ENCODE measurements around the gene LRG1.

LRG1 gene

DNA sequence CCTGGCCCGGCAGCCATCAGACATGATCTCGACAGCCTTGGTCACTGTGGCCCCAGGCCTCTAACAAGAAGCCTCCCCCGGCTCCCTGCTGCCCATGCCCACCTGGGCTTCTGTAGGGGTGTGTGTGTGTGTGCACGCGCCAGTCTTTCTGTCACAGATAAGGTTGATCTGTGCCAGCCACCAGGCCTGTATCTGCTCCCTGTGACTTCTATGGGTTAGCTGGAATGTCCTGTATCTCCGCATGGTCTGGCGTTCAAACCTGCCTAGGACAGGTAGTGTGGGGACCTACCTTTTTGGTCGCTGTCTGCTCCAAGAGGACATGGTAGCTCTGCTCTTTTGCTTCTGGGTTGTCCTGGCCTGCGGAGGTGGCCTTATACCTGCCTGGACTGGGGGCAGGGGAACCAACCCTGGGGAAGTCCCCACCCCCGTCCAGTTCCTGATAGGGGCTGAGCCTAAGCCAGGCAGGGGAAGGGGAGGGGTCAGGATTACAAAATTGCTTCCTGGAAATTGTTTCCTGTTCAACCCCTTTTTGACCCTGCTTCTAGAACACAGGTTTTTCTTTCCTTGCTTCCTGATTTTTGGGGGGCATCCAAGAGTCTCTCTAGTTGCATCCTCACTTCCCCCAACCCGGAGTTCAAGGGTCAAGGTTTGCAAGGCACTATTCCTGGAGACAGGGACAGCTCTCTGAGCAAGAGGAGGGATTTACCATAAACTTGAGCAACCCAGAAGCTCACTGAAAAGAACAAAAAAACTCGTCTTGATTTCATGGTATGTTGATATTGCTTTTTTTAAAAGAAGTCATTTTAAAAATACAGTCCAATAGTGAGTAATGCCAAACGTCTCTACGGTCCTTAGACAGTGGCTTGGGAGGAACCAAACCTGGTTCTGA is at the start of gene LRG1:
TSS of gene LRG1 (minus strand) at position 344 of the 889 bp plus-strand sequence. CDS start at position 321, 23 bp downstream.
- no peak for DNase-seq (ENCODE audit: low spot score)

GRCh38 chr19:4588291-4588761 is 48.5 kb upstream of the LRG1 start:
- DNase-seq (ENCODE audit: low spot score) = no peak

DNA sequence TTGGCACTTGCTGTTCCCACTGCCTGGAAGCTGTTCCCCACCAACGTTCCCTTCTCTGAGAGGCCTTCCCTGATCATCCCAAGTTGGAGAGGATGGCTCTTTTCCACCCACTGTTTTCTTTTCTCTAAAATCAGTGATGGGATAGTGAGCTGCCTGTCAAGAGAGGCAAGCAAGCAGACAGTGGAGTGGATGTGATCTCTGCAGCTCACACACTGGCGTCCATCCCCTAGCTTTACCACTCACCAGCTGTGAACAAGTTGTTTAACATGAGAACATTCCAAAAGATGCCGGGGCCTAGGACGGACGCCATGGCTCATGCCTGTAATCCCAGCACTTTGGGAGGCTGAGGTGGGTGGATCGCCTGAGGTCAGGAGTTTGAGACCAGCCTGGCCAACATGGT is 47.7 kb upstream of the LRG1 start:
- no peak for DNase-seq (ENCODE audit: low spot score)

GRCh38 chr19:4586691-4587090 is 46.9 kb upstream of the LRG1 start:
- no peak for DNase-seq (ENCODE audit: low spot score)

DNA sequence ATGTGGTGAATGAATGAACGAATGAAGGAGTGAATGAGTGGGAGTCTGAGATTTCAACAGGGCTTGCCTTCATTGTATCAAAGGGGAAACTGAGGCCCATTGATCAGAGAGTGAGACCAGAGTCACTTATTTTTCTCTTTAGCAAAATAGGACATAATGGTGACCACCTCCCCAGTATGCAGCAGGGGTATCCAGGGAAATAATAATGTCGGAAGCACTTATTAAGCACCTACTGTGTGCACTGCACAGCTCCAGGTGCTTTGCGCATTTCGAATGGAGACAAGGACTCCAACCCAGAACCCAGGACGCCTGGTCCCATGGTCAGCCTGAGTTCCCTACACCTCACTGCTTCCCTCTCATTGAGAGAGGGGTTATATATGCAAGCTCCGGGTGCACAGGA is 46.4 kb upstream of the LRG1 start:
- DNase-seq (ENCODE audit: low spot score) = no peak

- DNase-seq (ENCODE audit: low spot score) = no peak
These were observed 45.7 kb upstream of the LRG1 start for GRCh38 chr19:4585556-4585955.

DNA sequence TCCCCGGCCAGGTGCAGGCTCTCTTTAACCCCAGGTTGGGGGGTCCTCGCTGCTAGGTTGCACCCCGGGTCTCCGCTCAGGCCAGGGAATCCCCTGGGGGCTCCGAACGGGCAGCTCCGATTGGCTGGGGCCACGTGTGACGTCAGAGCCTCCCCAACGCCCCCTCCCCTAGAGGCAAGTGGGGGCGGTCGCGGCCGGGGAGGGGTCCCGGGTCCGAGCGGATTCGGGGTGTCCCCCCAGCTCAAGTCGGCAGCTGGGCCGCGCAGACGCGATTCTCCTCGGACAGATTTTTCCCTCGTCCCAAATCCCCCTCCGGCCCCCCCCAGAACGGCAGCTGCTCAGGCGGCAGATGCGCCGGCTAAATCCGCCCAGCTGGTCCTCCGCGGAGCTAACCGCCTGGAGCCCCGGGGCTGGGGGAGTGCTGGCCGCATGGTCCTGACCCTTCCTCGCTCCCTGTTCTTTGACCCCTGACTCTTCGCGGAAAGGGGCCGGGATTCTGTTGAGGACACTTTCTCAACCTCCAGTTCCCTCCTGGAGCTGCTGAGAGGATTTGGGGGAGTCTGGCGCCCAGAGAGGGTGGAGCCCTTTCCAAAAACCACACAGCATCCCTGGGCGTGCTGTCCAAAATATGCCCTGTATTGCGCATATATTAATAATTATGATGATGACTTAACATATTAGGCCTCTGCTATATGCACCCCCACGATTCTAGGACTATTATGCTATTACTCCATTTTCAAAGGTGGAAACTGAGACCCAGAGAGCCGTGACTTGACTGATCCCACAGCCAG is 45.0 kb upstream of the LRG1 start:
- no peak for DNase-seq (ENCODE audit: low spot score)

GRCh38 chr19:4583961-4584669 is 44.3 kb upstream of the LRG1 start:
- DNase-seq (ENCODE audit: low spot score) = no peak

- DNase-seq (ENCODE audit: low spot score) = no peak
These were observed 43.4 kb upstream of the LRG1 start for GRCh38 chr19:4582980-4583842.

DNA sequence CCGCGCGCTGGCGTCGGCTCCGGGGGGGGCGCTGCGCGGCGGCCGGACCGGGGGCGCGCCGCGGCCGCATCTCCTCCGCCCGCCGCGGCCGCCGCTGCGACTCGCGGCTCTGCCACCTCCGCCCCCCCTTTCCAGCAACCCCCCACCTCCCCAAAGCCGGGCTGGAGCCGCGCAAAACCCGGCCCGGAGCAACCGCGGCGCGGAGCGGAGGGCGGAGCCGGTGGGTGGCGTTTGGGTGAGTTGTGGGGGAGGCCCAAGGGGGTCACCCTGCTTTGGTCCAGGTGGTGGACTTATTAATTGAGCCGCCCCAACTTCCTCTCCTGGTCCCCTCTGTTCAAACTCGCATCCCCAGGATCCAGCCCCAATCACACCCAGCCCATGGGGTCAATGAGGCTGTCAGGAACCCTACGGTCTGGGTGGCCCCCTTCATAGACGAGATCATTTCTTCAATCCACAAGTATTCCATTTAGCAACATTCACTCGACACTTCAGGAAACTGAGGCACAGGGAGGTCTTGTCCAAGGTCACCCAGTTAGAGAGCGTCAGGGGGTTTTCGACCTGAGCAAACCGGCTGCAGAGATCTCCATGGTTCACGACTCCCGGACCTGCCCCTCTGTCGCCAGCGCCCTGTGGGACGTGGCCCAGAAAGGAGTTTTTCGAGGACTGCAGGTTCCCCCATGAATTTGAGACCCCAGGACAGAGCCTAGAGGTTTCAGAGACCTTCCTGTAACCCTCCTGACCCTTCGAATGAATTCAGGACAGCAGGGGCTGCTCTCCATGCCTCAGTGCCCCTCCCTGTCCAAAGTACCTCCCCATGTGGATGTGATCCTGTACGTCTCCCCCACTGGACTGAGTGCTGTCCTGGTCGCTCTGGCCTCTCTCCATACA is 42.1 kb upstream of the LRG1 start:
- peak; percentile 45 for DNase-seq (ENCODE audit: low spot score)

DNA sequence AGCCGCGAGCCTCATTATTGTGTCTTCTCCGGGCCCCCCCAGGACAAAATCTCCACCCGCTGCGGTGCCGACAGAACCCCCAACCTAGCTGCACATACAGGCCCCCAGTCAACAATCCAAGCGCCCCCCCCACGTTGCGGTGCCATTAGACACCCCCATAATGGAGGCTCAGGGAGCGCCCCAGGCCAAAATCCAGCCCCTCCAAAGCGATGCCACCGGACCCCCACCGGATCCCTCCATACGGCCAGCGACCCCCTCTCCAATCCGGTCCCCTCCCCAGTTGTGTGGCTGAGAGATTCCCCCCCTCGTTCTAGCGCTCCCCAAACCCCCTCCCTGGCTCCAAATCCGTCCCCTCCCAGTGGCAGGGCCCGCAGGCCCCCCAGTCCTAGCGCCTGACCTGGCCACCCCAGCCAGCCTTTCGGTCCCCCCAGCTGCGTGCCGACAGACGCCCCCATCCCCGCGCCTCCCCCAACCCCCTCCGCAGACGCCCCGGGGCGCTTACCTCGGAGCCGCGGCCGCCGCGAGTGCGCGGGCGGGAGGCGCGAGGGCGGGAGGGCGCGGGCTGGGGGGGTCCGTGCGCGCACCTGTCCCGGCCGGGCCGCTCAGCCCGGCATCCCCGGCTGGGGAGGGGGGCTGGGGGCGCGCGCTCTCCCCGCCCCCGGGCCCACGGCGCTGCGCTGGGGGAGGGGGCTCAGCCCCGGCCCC is 41.3 kb upstream of the LRG1 start:
- no peak for DNase-seq (ENCODE audit: low spot score)

- no peak for DNase-seq (ENCODE audit: low spot score)
These were observed 40.4 kb upstream of the LRG1 start for GRCh38 chr19:4580021-4580901.

- DNase-seq (ENCODE audit: low spot score) = no peak
These were observed 39.6 kb upstream of the LRG1 start for GRCh38 chr19:4579389-4579788.

DNA sequence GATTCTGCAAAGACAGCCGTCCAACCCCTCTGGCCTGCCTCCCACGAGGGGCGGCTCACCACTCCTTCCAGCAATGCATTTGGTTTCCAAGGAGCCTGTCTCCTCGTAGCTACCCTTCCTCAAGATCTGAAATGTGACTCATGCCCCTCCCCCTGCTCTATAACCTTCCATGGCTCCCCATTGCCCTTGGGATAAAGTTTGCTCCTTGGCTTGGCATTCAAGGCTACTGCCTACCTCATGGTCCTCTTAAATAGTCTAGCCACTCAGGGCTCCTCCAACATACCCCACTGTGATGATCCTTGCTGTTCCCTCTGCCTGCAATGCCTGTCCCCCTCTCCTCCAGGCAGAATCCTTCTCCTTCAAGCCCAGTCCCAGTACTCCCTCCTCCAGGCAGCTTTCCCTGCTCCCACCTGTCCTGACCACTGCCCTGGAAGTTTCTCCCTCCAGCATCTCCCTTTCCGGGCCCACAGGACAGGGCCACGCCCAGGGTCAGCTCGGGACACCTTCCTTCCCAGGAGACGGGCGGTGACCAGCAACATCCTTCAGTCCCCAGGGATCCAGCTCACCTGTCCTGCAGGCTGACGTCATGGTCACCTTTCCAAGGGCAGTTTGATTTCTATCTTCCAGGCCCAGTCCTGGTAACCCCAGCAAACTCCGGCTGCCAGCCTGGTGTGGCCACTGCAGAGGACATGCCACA is 38.9 kb upstream of the LRG1 start:
- no peak for DNase-seq (ENCODE audit: low spot score)

GRCh38 chr19:4577020-4577782 is 37.4 kb upstream of the LRG1 start:
- DNase-seq (ENCODE audit: low spot score) = no peak

DNA sequence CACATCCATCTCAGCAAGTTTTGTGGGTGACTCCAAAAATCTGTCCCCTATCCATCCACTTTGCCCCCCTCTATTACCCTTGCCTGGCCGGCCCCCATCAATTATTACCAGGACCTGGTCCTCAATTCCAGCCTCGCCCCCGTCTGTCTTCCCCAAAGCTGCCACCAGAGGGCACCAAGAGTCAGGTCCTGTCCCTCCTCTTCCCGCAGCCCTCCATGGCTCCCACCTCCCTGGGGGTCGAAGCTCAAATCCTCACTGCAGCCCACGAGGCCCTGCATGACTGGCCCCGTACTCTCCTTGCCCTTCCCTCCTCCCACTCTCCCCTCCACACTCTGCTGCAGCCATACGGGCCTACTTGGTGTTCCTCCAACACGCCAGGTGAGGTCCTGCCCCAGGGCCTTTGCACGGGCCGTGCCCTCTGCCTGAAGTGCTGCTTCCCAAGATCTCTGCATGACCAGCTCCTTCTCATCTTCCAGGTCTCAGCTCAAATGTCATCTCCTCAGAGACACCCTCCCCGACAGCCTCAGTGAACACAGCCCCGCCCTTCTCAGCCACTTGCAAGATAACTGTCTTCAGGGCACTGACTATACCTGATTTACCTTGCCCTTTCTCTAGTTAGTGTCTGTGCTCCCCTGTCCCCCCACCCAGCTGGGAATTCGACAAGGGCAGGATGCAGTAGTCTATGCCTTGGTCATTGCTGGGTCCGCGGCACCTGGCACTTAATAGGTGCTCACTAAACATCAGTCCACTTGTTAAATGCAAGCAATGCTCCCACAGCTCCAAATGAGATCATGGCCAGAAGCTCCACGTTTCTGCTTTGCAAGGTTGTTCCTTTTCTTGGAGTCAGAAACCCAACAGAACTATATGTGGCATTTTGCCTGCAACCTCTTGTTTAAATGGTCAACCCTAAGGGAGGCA is 36.4 kb upstream of the LRG1 start:
- peak; percentile 66 for DNase-seq (ENCODE audit: low spot score)

All from NAMALWA (cell line).